Hematopoietic multipotent progenitor cell (in vitro differentiated cells): ENCODE data around the gene RIGI. TPM values are rescaled to one million over a fixed set of nuclear protein-coding genes. Genes with fewer than 3 reads are reported as not detected.
"Not testable (repeated sequence)": the region's sequence is repeated elsewhere in the genome, so short reads cannot be mapped to it uniquely, and the experiment has no call there.

Source experiments
- DNase-seq, 3 donors: peaks; one replicate each; pipeline ENCODE4 v3.0.0-alpha.2; 2011 to 2015; ENCODE audit warnings: low read depth in 2 of 3, low spot score in 2 of 3
- total RNA-seq: library from RNA; depleted of rRNA; stranded (reverse); fragments of >200 nt; gene quantifications from one replicate; pipeline ENCODE4 v1.2.3, GENCODE V29; 2012

The RIGI gene
- total RNA-seq, 1 donor = 9.4 TPM

- DNase-seq = no peak
These were observed 7.3 kb upstream of the RIGI start for GRCh38 chr9:32533336-32533735.

- DNase-seq = no peak
These were observed 682 bp upstream of the RIGI start for GRCh38 chr9:32526707-32527048.

DNA sequence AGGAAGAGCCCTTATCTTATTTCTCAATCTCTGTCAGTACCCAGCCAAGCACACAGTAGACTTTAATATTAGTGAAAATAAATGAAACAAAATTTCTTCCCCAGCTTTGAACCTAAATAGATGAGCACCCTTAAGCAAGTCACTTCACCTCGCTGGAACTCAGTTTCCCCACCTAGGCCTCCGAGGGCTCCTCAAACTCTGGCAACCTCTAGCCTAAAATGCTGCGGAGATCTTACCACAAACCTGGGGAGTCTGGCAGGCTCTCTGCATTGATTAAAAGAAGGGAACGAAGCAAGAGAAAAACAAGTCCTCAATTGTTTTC, 326 bp downstream of the RIGI start:
- no peak for DNase-seq

DNA sequence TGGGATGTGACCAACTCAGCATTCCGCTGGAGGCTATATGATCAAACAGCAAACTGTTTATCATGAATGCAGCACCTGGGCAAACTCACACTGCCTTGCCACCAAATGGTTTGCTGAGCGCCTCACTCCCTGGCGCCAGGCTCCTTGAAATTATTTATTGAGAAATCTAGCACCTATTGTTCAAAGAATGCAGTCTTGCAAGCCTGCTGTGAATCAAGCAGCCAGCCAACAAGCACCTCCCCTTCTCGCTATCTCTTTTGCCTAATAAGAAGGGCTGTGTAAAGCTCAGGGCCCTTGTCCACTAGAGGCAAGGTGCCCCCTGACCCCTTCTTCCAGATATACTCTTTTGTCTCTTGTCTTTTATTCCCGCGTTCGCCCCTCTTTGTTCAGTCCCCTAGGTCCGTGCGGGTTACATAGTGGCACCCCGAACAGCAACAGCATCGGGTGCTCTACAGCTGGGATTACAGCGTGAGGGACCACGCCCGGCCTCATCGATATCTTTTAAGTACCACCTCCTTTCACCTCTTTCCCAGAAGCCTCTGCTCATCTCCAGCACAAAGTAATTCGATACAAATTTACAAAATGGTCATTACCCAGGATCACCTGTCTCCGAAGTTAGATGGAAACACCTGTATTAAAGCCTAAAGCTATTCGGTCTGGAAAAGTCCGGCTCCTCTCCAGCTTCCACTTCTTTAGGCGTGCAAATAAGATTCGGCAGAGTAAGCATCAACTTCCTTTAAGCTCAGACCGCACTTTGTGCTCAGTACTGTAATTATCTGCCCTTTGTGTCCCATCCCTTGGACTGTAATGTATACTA, 896 bp downstream of the RIGI start:
- DNase-seq = peak in 2 of 3 donors; percentile 12 to 28

DNA sequence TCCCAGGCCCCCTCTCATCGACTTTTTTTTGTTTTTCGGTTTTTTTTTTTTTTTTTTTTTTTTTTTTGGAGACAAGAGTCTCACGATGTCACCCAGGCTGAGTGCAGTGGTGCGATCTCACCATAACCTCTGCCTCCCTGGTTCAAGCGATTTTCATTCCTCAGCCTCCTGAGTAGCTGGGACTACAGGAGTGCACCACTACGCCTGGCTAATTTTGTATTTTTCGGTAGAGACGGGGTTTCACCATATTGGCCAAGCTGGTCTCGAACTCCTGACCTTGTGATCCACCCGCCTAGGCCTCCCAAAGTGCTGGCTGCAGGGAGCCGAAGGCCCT, 1.5 kb downstream of the RIGI start:
- DNase-seq = not testable (repeated sequence)

DNA sequence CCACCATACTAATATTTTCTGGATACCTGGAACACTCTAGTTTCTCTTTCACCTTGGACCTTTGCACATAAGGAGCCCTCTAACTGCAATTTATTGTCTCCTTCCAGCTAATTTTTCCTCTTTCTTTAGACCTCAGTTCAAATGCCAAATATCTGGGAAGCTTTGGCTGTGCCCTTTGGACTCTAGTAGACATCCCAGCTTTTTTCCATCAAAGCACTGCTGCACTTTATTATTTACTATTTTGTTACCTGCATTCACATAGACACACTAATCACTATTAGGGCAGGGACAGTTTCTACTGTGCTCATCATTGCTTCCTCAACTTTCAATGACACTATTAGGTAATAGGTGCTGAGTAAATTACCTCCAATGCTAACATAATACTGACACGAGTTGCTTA, 2.1 kb downstream of the RIGI start:
- no peak for DNase-seq

DNA sequence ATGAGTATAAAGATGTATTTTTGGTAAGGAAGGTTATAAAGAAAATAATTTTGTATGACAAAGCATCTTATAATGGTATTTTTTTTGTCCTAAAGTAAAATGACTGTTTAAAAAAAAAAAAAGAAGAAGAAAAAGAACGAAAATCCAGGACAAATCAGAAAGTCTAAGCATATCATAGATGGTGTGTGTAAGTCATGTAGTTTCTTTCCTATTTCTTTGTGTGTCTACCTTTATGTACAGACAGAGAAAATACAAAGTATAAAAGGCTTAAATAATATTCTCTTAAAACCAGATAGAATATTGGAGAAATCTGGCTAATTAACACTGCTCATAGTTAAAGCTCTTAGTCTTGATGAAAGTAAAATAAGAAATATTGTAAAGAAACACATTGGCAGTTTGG, 7.7 kb downstream of the RIGI start:
- no peak for DNase-seq

DNA sequence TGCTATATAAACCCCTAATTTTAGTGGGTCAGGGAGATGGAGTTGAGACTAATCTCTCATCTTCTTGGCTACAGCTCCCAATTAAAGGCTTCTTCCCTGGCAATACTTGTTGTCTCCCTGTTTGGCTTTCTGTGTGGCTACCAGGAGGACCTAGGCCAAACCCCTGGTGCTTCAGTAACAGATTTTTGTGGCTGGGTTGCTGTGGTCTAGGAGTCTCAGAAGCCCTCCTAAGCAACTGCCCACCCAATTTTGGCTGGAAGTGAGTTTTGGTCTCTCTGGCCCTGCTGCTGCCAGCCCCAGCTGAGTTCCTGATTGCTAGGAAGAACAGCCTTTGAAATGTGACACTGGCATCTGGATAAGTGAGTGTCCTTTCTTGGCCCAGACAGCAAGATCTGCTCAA, 9.8 kb downstream of the RIGI start:
- no peak for DNase-seq

- DNase-seq = no peak
These were observed 17.3 kb downstream of the RIGI start for GRCh38 chr9:32508728-32509127.

DNA sequence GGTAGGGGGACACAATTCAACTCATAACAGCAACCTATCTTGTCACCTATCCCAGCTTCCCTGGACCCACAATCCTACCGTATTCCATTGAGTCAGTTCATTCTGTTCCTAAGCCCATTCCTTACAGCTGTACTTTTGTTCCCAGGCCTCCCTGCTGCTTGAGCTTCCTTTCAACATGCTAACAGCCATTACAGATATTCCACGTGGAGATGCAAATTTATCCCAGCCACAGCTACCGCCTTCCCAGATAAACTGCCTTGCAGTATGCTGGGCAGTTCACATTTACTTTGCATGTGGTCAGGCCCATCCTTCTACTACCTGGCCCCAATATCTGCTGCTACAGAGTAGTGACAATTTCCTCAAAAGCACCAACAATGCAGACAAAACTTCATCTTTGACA, 23.0 kb downstream of the RIGI start:
- no peak for DNase-seq

DNA sequence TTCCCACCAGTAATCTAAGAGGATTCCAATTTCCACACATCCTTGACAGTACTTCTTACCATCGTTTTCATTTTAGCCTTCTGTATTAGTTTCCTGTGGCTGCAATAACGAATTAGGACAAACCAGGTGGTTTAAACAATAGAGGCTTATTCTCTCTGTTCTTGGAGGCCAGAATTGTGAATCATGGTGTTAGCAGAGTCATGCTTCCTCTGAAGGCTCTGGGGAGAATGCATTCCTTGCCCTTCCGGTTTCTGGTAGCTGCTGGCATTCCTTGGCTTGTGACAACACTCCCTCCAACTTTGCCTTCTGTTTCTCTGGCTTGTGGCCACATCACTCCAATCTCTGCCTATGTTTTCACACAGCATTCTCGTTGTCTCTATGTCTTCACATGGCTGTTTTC, 23.5 kb downstream of the RIGI start:
- DNase-seq = no peak

DNA sequence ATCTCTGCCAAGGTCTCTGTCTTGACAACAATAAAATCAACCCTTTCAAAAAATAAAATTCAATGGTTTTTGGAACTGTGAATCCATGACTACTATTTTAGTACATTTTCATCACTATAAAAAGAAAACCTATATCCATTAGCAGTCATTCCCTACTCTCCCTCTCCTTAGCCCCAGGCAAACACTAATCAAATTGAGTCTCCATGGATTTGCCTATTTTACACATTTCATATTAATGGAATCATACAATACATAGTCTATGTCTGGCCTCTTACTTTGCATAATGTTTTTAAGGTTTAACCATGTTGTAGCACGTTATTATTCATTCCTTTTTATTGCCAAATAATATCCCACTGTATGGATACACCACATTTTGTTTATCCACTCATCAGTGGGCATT, 24.1 kb downstream of the RIGI start:
- DNase-seq = no peak

DNA sequence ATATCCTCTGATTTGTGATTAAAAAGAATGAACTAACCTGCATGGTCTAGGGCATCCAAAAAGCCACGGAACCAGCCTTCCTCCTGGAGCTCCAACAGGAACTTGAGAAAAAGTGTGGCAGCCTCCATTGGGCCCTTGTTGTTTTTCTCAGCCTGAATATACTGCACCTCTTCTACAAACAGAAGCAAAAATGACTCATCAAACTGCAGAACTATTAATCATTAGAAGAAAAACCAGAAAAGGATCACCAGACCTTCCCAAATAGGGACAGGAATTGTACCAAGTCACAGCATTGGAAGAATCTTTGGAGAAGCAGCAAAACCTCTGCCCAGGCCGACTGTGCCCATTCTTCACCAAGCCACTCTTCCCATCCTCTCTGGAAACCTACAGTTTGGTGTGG, 25.2 kb downstream of the RIGI start:
- DNase-seq = no peak

DNA sequence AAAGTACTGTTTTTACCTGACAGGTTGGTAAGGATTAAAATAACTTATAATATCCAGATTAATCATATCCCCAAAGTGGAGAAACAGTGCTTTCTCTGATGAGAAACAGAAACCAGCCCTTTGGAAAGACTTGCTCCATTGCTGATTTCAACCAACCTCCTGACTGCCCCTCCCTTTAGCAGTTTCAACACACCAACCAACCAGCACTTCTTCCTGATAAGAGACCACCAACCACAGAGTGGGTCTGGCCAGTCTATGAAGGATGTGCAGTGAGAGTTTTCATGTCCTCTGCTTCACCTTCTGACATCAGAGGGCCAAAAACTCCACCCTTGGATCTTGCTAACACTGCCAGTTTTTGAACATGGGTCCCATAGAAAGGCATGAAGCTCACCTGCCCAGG, 28.1 kb downstream of the RIGI start:
- DNase-seq = no peak

- DNase-seq = no peak
These were observed 35.4 kb downstream of the RIGI start for GRCh38 chr9:32490601-32491000.

GRCh38 chr9:32487981-32488380, 38.0 kb downstream of the RIGI start:
- no peak for DNase-seq

- no peak for DNase-seq
These were observed 39.0 kb downstream of the RIGI start for GRCh38 chr9:32486839-32487562.

- no peak for DNase-seq
These were observed 42.7 kb downstream of the RIGI start for GRCh38 chr9:32483343-32483742.

Other genes with a start within 250 kb of the RIGI start
- gene ACO1, start 141.6 kb downstream of the RIGI start, total RNA-seq = 15.3 TPM
- 9.2 TPM for gene SMIM27, start 26.1 kb upstream of the RIGI start, total RNA-seq
- 29.6 TPM for gene TOPORS, start 26.4 kb upstream of the RIGI start, total RNA-seq
- 12.4 TPM for gene NDUFB6, start 47.0 kb upstream of the RIGI start, total RNA-seq
- under 0.01 TPM for gene TAF1L, start 109.5 kb upstream of the RIGI start, total RNA-seq